HepG2 (cell line): Measurements from ENCODE around the gene ZFYVE21. TPM values are rescaled to one million over a fixed set of nuclear protein-coding genes. Genes with fewer than 3 reads are reported as not detected.
A peak's percentile ranks its signal among the peaks of the same experiment; 100 is the strongest.

Experiments
- ARNT ChIP-seq: fragments of 450-650 bp; IDR thresholded peaks from 2 replicates; pipeline ENCODE4 v1.6.1; 2017
- ATM ChIP-seq: fragments of 450-650 bp; IDR thresholded peaks from 2 replicates; pipeline ENCODE4 v1.7.1; 2017; ENCODE audit warnings: mild to moderate bottlenecking, borderline replicate concordance
- GZF1 ChIP-seq: sonication (generic); formaldehyde crosslinking; IDR thresholded peaks from 2 replicates; pipeline ENCODE4 v1.5.1; 2020; ENCODE audit warnings: mild to moderate bottlenecking, missing genetic modification reagents
- IKZF1 ChIP-seq: fragments of 450-650 bp; IDR thresholded peaks from 2 replicates; pipeline ENCODE4 v1.7.1; 2016
- NR2F2 ChIP-seq: IDR thresholded peaks from 2 replicates; pipeline ENCODE4 v1.6.1; 2012; ENCODE audit warnings: low read depth, inconsistent platforms, borderline replicate concordance
- PCBP1 ChIP-seq: fragments of 200-400 bp; formaldehyde crosslinking; IDR thresholded peaks from 2 replicates; pipeline ENCODE4 v1.6.1; 2017; ENCODE audit warnings: mild to moderate bottlenecking, low read depth, low read length, borderline replicate concordance
- PPARG ChIP-seq: conservative IDR thresholded peaks from 2 replicates; pipeline ENCODE4 v1.6.1; 2016; ENCODE audit warnings: missing biosample characterization, missing genetic modification reagents
- STAG1 ChIP-seq: sonication (generic); formaldehyde crosslinking; IDR thresholded peaks from 2 replicates; pipeline ENCODE4 v1.4.0; 2020; ENCODE audit warnings: missing genetic modification reagents
- TMF1 ChIP-seq: sonication (generic); formaldehyde crosslinking; IDR thresholded peaks from 2 replicates; pipeline ENCODE4 v1.8.1; 2022; ENCODE audit warnings: low read depth, missing genetic modification reagents
- ZNF10 ChIP-seq: sonication (generic); formaldehyde crosslinking; IDR thresholded peaks from 2 replicates; pipeline ENCODE4 v1.4.0; 2020; ENCODE audit warnings: mild to moderate bottlenecking, low read depth, missing genetic modification reagents, borderline replicate concordance
- ZNF326 ChIP-seq: sonication (generic); formaldehyde crosslinking; IDR thresholded peaks from 2 replicates; pipeline ENCODE4 v1.4.0; 2020; ENCODE audit warnings: missing genetic modification reagents, borderline replicate concordance
- ZNF460 ChIP-seq: sonication (generic); formaldehyde crosslinking; IDR thresholded peaks from 2 replicates; pipeline ENCODE4 v1.5.1; 2020; ENCODE audit warnings: missing genetic modification reagents, mild to moderate bottlenecking, borderline replicate concordance
- polyA plus RNA-seq, 8 experiments: library from polyadenylated mRNA; depleted of rRNA in 3 of 8; stranded (reverse) in 7 of 8; unstranded in 1 of 8; fragments of >200 nt; fragmentation: Illumina TruSeq in 4 of 8; extraction: Trizol in 4 of 8; gene quantifications; 2 replicates each; pipeline versions ENCODE4 v1.2.1 to v1.2.3, GENCODE V29; 2011 to 2016; ENCODE audit warnings: low read depth in 4 of 8, missing spikeins in 1 of 8, mixed read lengths in 1 of 8; ENCODE audit not compliant: insufficient read depth in 1 of 8
- total RNA-seq, 5 experiments: library from RNA; depleted of rRNA; stranded (reverse); fragments of >200 nt; fragmentation: Illumina TruSeq; extraction: Trizol; gene quantifications; 2 replicates each; pipeline ENCODE4 v1.2.3, GENCODE V29; 2016; ENCODE audit warnings: low read depth in 1 of 5
- TF ChIP-seq, protein P1 (sequence below), 2 experiments: fragments of 450-650 bp in 1 of 2; sonication (generic) in 1 of 2; formaldehyde crosslinking in 1 of 2; IDR thresholded peaks; 2 replicates each; pipeline versions ENCODE4 v1.6.1 to v1.8.0; 2016 to 2022; ENCODE audit warnings: antibody characterized with exemption in 1 of 2, mild to moderate bottlenecking in 1 of 2, missing genetic modification reagents in 1 of 2
- TF ChIP-seq, protein P2 (sequence below): sonication (generic); formaldehyde crosslinking; IDR thresholded peaks from 2 replicates; pipeline ENCODE4 v1.5.0; 2020; ENCODE audit warnings: mild to moderate bottlenecking, missing genetic modification reagents
- TF ChIP-seq, protein P3 (sequence below): sonication (generic); formaldehyde crosslinking; IDR thresholded peaks from 2 replicates; pipeline ENCODE4 v1.4.0; 2020; ENCODE audit warnings: low read depth, mild to moderate bottlenecking, missing genetic modification reagents
- TF ChIP-seq, protein P4 (sequence below): sonication (generic); formaldehyde crosslinking; IDR thresholded peaks from 2 replicates; pipeline ENCODE4 v1.8.1; 2023; ENCODE audit warnings: missing genetic modification reagents, mild to moderate bottlenecking, borderline replicate concordance

The ZFYVE21 gene
- total and polyA plus RNA-seq, 2 of the 13 experiments (the other 11 are each of a cell fraction or from before 2014, with no cell fraction given) = 34.3 to 34.4 TPM

DNA sequence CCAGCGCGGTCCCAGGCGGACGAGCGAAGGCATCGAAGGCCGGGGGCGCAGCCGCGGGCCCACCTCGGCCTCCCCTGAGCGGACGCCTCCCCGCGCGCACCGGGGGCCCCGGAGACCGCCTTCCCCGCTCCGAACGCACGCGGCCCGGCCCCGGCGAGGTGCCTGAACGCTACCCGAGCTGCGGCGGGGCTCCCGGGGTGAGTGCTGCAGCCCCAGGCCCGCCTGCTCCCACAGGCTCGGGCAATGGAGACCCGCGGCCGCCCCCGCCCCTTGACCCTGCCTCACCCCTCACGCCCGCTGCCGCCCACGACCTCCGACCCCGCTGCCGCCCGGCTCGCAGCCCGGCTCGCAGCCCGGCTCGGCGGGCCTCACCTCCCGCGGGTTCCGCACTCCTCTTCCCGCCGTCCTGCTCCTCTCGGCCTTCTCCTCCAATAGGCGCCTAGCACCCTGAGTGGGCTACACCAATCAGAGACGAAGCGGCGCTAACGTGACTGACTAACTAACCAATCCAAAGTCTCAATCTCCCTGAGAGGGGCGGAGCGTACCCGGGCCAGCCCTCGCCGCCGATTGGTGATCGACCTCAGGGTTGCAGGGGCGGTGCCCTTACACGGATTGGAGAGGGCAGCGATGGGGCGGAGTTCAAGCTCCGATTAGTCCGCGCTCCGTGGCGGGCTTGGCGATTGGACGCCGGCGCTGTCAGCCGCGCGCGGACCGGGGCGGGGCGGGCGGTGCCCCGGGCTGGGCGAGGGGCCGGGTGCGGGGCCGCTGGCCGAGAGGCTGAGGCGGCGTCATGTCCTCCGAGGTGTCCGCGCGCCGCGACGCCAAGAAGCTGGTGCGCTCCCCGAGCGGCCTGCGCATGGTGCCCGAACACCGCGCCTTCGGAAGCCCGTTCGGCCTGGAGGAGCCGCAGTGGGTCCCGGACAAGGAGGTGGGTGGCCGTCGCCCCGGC is at the start of gene ZFYVE21, which contains the start of gene XRCC3 (continued):
- TF ChIP-seq, protein P1, sequence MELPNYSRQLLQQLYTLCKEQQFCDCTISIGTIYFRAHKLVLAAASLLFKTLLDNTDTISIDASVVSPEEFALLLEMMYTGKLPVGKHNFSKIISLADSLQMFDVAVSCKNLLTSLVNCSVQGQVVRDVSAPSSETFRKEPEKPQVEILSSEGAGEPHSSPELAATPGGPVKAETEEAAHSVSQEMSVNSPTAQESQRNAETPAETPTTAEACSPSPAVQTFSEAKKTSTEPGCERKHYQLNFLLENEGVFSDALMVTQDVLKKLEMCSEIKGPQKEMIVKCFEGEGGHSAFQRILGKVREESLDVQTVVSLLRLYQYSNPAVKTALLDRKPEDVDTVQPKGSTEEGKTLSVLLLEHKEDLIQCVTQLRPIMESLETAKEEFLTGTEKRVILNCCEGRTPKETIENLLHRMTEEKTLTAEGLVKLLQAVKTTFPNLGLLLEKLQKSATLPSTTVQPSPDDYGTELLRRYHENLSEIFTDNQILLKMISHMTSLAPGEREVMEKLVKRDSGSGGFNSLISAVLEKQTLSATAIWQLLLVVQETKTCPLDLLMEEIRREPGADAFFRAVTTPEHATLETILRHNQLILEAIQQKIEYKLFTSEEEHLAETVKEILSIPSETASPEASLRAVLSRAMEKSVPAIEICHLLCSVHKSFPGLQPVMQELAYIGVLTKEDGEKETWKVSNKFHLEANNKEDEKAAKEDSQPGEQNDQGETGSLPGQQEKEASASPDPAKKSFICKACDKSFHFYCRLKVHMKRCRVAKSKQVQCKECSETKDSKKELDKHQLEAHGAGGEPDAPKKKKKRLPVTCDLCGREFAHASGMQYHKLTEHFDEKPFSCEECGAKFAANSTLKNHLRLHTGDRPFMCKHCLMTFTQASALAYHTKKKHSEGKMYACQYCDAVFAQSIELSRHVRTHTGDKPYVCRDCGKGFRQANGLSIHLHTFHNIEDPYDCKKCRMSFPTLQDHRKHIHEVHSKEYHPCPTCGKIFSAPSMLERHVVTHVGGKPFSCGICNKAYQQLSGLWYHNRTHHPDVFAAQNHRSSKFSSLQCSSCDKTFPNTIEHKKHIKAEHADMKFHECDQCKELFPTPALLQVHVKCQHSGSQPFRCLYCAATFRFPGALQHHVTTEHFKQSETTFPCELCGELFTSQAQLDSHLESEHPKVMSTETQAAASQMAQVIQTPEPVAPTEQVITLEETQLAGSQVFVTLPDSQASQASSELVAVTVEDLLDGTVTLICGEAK (IDR thresholded peaks at IDR 0.05) = no peak
- TF ChIP-seq, protein P1 (CRISPR knock-in tag; IDR thresholded peaks at IDR 0.05) = 0 out of 2 replicates have a peak, but pooled peaks have one; percentile 20
- TF ChIP-seq TMF1 (CRISPR knock-in tag) (peak; percentile 88; the same call in 1 of the 2 replicates), PCBP1 (0 out of 2 replicates have a peak, but pooled peaks have one; percentile 80), ZNF10 (no peak), NR2F2 (no peak), PPARG (0 out of 2 replicates have a peak, but pooled peaks have one; percentile 45), ARNT (no peak), STAG1 (CRISPR knock-in tag) (no peak), ATM (no peak), GZF1 (no peak), ZNF326 (CRISPR knock-in tag) (no peak), IKZF1 (no peak), ZNF460 (CRISPR knock-in tag) (no peak)
- TF ChIP-seq, protein P2, sequence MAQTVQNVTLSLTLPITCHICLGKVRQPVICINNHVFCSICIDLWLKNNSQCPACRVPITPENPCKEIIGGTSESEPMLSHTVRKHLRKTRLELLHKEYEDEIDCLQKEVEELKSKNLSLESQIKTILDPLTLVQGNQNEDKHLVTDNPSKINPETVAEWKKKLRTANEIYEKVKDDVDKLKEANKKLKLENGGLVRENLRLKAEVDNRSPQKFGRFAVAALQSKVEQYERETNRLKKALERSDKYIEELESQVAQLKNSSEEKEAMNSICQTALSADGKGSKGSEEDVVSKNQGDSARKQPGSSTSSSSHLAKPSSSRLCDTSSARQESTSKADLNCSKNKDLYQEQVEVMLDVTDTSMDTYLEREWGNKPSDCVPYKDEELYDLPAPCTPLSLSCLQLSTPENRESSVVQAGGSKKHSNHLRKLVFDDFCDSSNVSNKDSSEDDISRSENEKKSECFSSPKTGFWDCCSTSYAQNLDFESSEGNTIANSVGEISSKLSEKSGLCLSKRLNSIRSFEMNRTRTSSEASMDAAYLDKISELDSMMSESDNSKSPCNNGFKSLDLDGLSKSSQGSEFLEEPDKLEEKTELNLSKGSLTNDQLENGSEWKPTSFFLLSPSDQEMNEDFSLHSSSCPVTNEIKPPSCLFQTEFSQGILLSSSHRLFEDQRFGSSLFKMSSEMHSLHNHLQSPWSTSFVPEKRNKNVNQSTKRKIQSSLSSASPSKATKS (CRISPR knock-in tag) = no peak
- TF ChIP-seq, protein P3, sequence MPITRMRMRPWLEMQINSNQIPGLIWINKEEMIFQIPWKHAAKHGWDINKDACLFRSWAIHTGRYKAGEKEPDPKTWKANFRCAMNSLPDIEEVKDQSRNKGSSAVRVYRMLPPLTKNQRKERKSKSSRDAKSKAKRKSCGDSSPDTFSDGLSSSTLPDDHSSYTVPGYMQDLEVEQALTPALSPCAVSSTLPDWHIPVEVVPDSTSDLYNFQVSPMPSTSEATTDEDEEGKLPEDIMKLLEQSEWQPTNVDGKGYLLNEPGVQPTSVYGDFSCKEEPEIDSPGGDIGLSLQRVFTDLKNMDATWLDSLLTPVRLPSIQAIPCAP = no peak
- TF ChIP-seq, protein P4, sequence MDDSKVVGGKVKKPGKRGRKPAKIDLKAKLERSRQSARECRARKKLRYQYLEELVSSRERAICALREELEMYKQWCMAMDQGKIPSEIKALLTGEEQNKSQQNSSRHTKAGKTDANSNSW (CRISPR knock-in tag) = no peak
